IPS-NIHi11 (cell line): ENCODE measurements around the gene MEX3C.

ENCODE experiments used
- DNase-seq: peaks from one replicate; pipeline ENCODE4 v3.0.0; 2012; ENCODE audit warnings: mixed read lengths, low spot score

MEX3C gene

DNA sequence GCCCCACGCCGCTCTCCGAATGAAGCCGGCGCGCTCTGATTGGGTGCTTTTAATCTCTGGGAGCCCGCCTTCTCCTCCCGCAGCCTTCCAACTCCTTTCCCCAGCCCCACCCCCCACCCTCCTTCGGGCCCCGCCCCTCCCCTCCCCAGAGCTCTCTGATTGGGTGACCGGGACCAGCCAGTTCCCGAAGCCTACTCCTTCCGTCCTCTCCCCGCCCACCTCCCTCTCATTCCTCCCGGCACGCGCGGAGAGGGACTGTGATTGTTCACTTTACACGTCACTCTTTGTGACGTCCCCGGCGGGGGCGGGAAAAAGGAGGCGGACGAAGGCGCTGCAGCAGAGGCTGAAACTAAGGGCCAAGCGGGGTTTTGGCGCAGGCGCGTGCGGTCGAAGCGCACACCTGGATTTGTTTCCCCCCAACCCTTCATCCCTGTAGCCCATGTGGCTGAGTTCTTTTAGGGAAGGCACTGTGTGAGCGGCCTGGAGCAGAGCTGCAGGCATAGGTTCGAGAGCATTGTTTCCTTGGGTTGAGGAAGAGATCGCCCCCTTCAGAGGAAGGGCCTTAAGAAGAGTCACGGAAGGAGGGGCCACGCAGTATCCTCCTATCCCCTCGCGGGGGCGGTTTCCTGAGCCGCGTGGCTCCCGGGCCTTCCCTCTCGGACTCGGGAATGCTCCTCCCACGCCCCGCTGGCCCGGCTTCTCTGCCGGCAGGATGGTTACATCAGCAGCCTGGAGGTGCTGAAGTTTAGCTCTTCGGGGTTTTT is at the start of gene MEX3C:
Gene MEX3C (minus strand): TSS at position 21 of the 764 bp plus-strand sequence. CDS start 361 bp downstream, outside the sequence.
- peak; percentile 87 for DNase-seq

DNA sequence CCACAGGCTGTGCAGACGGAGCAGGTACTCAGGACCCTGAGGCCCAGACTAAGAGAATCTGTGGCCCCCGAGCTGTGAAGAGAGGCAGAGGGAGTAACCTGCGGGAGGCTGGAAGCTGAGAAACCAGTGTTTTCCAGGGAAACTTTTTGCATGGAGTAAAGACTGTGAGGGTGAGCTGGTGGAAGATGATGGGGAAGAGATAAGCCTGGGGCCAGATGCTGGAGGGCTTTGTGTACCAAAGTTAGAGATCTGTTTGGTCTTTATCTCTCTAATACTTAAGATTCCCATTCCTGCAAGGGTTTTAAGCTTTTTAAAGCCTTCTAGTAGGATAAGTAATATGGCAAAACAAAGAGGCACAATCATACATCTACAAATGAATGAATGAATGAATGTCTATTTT is 43.7 kb upstream of the MEX3C start:
- no peak for DNase-seq

- peak; percentile 72 for DNase-seq
These were observed 38.7 kb upstream of the MEX3C start for GRCh38 chr18:51236225-51236624.

DNA sequence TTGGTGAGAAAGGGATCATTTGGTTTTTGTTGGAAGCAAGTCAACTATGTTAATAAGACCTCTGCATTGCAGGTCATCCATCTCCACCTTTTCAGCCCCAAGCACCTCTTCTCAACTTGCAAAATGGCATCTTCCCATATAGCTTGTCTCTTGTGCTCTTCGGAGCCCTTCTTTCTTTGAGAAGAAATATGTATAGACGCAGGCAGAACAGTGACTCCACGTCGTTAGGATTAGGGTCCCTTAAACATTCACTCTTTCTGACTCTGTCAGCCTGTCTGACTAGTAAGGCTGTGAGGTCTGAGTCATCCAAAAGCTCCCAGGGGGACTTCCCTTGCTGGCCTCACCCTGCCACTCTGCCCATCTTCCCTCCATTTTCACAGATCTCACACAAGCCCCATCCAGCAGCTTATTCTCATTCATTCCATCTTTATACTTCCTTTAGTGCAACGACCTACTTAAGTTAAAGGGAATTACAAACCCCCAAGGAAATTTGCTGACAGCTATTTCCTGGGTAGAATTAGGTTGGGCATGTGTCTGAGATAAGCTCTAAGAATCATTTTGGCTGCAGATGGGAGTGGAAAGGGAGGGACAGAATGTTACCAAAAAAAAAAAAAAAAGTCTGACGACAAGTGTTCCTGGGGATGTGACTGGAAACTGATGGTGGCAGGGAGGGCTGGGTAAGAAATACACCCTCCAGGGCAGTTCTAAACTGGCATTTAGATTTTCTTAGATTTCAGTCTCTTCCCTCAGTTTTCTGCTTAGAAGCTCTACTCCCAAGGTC is 37.7 kb upstream of the MEX3C start:
- peak; percentile 23 for DNase-seq

- no peak for DNase-seq
These were observed 36.9 kb upstream of the MEX3C start for GRCh38 chr18:51234117-51235008.

DNA sequence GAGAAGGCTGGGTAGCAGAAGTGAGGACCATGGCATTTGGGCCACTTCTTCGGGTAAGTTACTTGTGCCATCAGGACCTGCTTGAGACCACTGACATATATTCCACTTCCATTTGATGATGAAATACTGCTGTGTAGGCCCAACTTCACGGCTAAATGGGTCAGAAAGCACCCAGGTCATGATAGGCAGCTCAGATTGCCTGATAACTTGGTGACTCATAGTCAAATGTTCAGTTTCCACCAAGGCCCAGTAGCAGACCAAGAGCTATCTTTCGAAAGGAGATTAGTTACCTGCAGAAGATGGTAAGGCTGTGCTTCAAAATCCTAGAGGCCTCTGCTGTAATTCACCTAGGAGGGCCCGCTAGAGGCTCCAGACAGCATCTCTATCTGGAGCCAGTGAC is 31.8 kb upstream of the MEX3C start:
- DNase-seq = no peak

GRCh38 chr18:51227660-51228059 is 30.2 kb upstream of the MEX3C start:
- DNase-seq = no peak

DNA sequence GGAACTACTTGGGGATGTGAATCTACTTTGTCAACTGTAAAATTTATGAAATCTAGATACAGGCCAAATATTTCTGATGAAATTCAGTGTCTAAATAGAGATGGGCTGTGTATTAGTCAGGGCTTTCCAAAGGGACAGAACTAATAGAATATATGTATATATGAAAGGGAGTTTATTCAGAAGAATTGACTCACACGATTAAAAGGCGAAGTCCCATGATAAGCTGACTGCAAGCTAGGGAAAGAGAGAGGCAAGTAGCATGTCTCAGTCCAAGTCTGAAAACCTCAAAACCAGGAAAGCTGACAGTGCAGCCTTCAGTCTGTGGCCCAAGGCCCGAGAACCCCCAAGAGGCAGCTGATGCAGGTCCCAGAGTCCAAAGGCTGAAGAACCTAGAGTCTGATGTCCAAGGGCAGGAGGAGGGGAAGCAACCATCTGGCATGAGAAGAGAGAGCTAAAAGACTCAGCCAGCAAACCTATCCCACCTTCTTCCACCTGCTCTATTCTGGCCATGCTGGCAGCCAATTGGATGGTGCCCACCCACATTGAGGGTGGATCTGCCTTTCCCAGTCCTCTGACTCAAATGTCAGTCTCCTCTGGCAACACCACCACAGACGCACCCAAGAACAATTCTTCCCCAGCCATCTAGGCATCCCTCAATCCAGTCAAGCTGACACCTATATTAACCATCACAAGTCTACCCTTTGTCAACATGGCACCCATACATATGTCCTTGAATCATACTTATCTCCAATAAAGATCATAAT is 29.3 kb upstream of the MEX3C start:
- DNase-seq = no peak

DNA sequence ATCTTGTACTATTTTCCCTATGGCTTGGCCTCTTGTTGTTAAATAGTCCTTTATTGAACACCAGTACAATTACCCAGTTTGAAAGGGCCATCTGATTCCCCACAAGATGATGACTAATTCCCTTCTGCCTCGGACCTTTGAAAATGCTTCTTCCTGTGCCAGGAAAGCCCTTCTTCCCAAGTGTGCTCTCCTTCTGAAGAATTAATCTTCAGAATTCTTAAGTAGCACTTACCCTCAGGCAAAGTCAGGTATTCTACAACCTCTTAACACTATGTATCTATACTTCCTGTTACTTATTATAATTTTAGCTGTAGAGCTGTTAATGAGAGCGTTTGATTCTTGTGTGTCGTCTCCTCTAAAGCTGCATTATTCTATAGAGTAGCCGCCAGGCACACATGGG is 28.6 kb upstream of the MEX3C start:
- DNase-seq = no peak

DNA sequence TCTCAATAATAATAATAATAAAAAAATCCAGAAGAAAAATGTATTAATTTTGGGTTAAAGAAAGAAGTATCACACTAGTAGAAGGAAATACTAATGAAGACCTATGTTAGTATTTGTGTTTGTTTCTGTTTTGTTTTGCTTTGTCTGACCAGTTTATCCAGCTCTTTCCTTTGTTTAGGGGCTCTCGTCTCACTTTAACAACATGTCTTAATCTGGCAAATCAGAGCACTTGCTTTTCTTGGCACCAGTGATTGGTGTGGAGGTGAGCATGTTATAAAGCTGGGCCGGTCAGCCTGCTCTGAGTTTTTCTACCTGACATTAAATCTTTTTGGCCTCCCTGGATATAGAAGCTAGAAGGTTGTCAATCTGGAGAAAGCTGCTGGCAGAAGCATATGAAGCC is 15.1 kb upstream of the MEX3C start:
- DNase-seq = no peak

- DNase-seq = no peak
These were observed 14.1 kb upstream of the MEX3C start for GRCh38 chr18:51211552-51211951.

- peak; percentile 23 for DNase-seq
These were observed 445 bp downstream of the MEX3C start for GRCh38 chr18:51196811-51197660.

- no peak for DNase-seq
These were observed 1.2 kb downstream of the MEX3C start for GRCh38 chr18:51196118-51196810.

GRCh38 chr18:51195451-51196117 is 1.9 kb downstream of the MEX3C start:
- DNase-seq = peak; percentile 46

- DNase-seq = no peak
These were observed 2.4 kb downstream of the MEX3C start for GRCh38 chr18:51195086-51195450.

DNA sequence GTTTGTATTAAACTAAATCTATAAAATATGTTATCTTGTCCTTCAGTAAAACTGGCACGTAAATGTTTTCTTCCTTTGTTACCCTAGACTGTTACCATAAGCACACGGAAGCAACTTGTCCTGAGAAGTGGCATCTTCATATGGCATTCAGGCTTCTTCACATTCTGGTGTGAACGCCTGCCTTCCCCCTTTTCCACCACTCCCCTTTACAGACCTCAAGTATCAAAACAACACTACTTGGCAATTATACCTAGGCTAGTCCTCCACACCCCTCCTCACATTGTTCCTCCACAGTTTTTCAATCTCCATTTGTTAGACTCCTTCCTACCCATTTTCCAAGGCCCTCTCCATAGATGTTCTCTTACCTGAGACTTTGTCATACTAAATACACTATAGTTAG is 2.9 kb downstream of the MEX3C start:
- DNase-seq = no peak

DNA sequence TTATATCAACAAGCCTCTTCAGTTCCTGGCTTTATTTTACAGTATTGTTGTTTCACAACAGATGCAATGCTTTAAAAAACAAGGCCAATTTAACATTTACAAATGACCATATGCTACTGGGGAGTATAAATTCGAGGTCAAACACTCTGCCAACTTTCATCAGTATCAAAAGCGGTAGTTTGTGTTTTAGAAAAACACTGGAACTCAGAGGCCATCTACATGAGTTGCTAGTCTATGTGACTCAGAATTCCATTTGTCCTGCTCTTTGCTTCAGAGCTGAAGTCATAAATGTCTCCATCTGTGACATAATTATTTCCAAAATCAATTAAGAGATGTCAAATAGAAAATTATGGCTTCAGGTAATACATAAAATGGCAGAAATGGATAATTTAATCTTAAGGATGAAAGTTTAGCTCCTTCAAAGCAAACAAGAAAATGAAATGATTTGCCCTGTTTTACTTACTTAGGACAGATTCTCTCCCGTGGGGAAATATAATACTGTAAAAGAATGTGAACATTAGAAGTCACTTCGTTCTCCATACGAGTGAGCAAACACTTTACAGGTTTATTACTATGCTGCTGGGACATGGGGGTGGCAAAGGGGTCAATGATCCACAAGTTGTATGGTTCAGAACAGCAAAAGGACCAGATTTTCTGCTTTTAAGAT is 3.7 kb downstream of the MEX3C start:
- no peak for DNase-seq

GRCh38 chr18:51192696-51193095 is 4.8 kb downstream of the MEX3C start:
- no peak for DNase-seq

- no peak for DNase-seq
These were observed 5.5 kb downstream of the MEX3C start for GRCh38 chr18:51192026-51192425.
